Islet precursor cell (in vitro differentiated cells): Measurements from ENCODE around the gene CLEC4G.

Experiments used
- DNase-seq: peaks from one replicate; pipeline ENCODE4 v3.0.0-alpha.2; 2018

The CLEC4G gene

GRCh38 chr19:7720351-7720750 is 11.6 kb downstream of the CLEC4G start:
- DNase-seq = no peak

GRCh38 chr19:7718668-7719067 is 13.2 kb downstream of the CLEC4G start:
- no peak for DNase-seq

GRCh38 chr19:7716762-7717161 is 15.1 kb downstream of the CLEC4G start:
- no peak for DNase-seq

GRCh38 chr19:7715671-7716070 is 16.2 kb downstream of the CLEC4G start:
- DNase-seq = no peak

GRCh38 chr19:7710616-7711015 is 21.3 kb downstream of the CLEC4G start:
- no peak for DNase-seq

GRCh38 chr19:7709932-7710460 is 21.9 kb downstream of the CLEC4G start:
- DNase-seq = no peak

GRCh38 chr19:7706955-7707456 is 24.9 kb downstream of the CLEC4G start:
- DNase-seq = no peak

GRCh38 chr19:7706188-7706954 is 25.5 kb downstream of the CLEC4G start:
- DNase-seq = no peak

GRCh38 chr19:7705387-7706187 is 26.3 kb downstream of the CLEC4G start:
- DNase-seq = no peak

GRCh38 chr19:7704280-7705060 is 27.4 kb downstream of the CLEC4G start:
- DNase-seq = no peak

- no peak for DNase-seq
Observed at GRCh38 chr19:7703332-7703731, 28.6 kb downstream of the CLEC4G start.

GRCh38 chr19:7701654-7702457 is 30.1 kb downstream of the CLEC4G start, which contains the start of gene FCER2:
TSS of gene FCER2 (minus strand) at chr19:7702131. CDS start at chr19:7699760, 2,371 bp downstream.
- no peak for DNase-seq

GRCh38 chr19:7701049-7701653 is 30.8 kb downstream of the CLEC4G start:
- DNase-seq = no peak

- no peak for DNase-seq
Observed at GRCh38 chr19:7699417-7700401, 32.2 kb downstream of the CLEC4G start.

GRCh38 chr19:7699003-7699402 is 32.9 kb downstream of the CLEC4G start:
- DNase-seq = no peak

GRCh38 chr19:7698583-7698982 is 33.3 kb downstream of the CLEC4G start:
- no peak for DNase-seq

- no peak for DNase-seq
Observed at GRCh38 chr19:7697721-7698287, 34.1 kb downstream of the CLEC4G start.

- no peak for DNase-seq
Observed at GRCh38 chr19:7694499-7694898, 37.4 kb downstream of the CLEC4G start.

- DNase-seq = no peak
Observed at GRCh38 chr19:7692417-7693088, 39.4 kb downstream of the CLEC4G start.
